Right lobe of liver (tissue), 4 donors: ENCODE measurements around the gene COL5A1.

ENCODE experiments used
- CTCF ChIP-seq, 4 donors: fragments of 200-600 bp in 3 of 4; fragments of 450-650 bp in 1 of 4; IDR thresholded peaks; one replicate each; pipeline versions ENCODE4 v1.5.1 to v1.8.0; 2016 to 2022; ENCODE audit warnings: antibody characterized with exemption in 4 of 4, mild to moderate bottlenecking in 2 of 4
- POLR2A ChIP-seq: fragments of 450-650 bp; IDR thresholded peaks from one replicate; pipeline ENCODE4 v1.6.1; 2017; ENCODE audit warnings: antibody characterized with exemption, mild to moderate bottlenecking
- donor health status: DM: no; HTN: no; CAD: no.
- donor health status: DM: no; HTN: no; CAD: no.
- donor health status: DM: no; HTN: yes; CAD: no.

- TF ChIP-seq CTCF (IDR thresholded peaks at IDR 0.05), result no peak
- TF ChIP-seq POLR2A, result no peak
Measured at GRCh38 chr9:134633362-134634142, 8.1 kb upstream of the COL5A1 start.
